Activated naive CD8-positive, alpha-beta T cell (primary cell): ENCODE data around the gene DDIT4.
"Not testable (repeated sequence)": the region's sequence is repeated elsewhere in the genome, so short reads cannot be mapped to it uniquely, and the experiment has no call there.

Experiments
- H3K27ac Mint-ChIP-seq: one replicate; pipeline ENCODE4 v1.8.0; 2021; ENCODE audit warnings: mixed read lengths
- H3K27me3 Mint-ChIP-seq: one replicate; pipeline ENCODE4 v1.8.0; 2021; ENCODE audit warnings: mixed read lengths
- H3K36me3 Mint-ChIP-seq: one replicate; pipeline ENCODE4 v1.8.0; 2021; ENCODE audit warnings: mixed read lengths
- H3K4me1 Mint-ChIP-seq: one replicate; pipeline ENCODE4 v1.8.0; 2021; ENCODE audit warnings: low read depth, mixed read lengths
- H3K4me3 Mint-ChIP-seq: one replicate; pipeline ENCODE4 v1.8.0; 2021; ENCODE audit warnings: mild to moderate bottlenecking, mixed read lengths
- H3K9me3 Mint-ChIP-seq: one replicate; pipeline ENCODE4 v1.8.0; 2021; ENCODE audit warnings: low read depth, mixed read lengths

DDIT4 gene

GRCh38 chr10:72242675-72243074, 31.0 kb upstream of the DDIT4 start:
- Mint-ChIP-seq H3K4me1 (peaks cover 69% of the 10 kb centered on the region), H3K27me3 (no peaks in the 10 kb centered on the region), H3K9me3 (no peaks in the 10 kb centered on the region), H3K36me3 (no peaks in the 10 kb centered on the region), H3K4me3 (peak overlapping the region; percentile 52), H3K27ac (peak overlapping the region; percentile 74)

GRCh38 chr10:72243822-72244437, 29.8 kb upstream of the DDIT4 start:
- no peaks in the 10 kb centered on the region for H3K27me3 Mint-ChIP-seq
- no peaks in the 10 kb centered on the region for H3K36me3 Mint-ChIP-seq
- peak overlapping the region; percentile 47 for H3K4me3 Mint-ChIP-seq
- H3K4me1 Mint-ChIP-seq = peaks cover 80% of the 10 kb centered on the region
- H3K27ac Mint-ChIP-seq = peak overlapping the region; percentile 90
- H3K9me3 Mint-ChIP-seq = no peaks in the 10 kb centered on the region

GRCh38 chr10:72244573-72245038, 29.1 kb upstream of the DDIT4 start:
- Mint-ChIP-seq H3K4me1 (peaks cover 79% of the 10 kb centered on the region), H3K4me3 (peak overlapping the region; percentile 47), H3K36me3 (no peaks in the 10 kb centered on the region), H3K27me3 (no peaks in the 10 kb centered on the region), H3K27ac (peak overlapping the region; percentile 90), H3K9me3 (no peaks in the 10 kb centered on the region)

GRCh38 chr10:72245949-72246525, 27.7 kb upstream of the DDIT4 start:
- Mint-ChIP-seq H3K27me3 (no peaks in the 10 kb centered on the region), H3K27ac (peak overlapping the region; percentile 84), H3K36me3 (no peaks in the 10 kb centered on the region), H3K9me3 (no peaks in the 10 kb centered on the region), H3K4me3 (no peak overlapping the region), H3K4me1 (peaks cover 83% of the 10 kb centered on the region)

GRCh38 chr10:72248468-72249151, 25.1 kb upstream of the DDIT4 start:
- Mint-ChIP-seq H3K9me3 (no peaks in the 10 kb centered on the region), H3K4me1 (peaks cover 81% of the 10 kb centered on the region), H3K4me3 (peak overlapping the region; percentile 81), H3K27me3 (no peaks in the 10 kb centered on the region), H3K36me3 (no peaks in the 10 kb centered on the region), H3K27ac (peak overlapping the region; percentile 94)

GRCh38 chr10:72249176-72249862, 24.4 kb upstream of the DDIT4 start:
- not testable (repeated sequence) for H3K36me3 Mint-ChIP-seq, H3K27me3 Mint-ChIP-seq, H3K9me3 Mint-ChIP-seq
- Mint-ChIP-seq H3K27ac (peak overlapping the region; percentile 94), H3K4me1 (peaks cover 76% of the 10 kb centered on the region), H3K4me3 (peak overlapping the region; percentile 81)

- H3K9me3 Mint-ChIP-seq = no peaks in the 10 kb centered on the region
- H3K4me1 Mint-ChIP-seq = peaks cover 76% of the 10 kb centered on the region
- H3K27me3 Mint-ChIP-seq = no peaks in the 10 kb centered on the region
- no peak overlapping the region for H3K4me3 Mint-ChIP-seq
- no peaks in the 10 kb centered on the region for H3K36me3 Mint-ChIP-seq
- peak overlapping the region; percentile 75 for H3K27ac Mint-ChIP-seq
Observed at GRCh38 chr10:72250666-72251065, 23.1 kb upstream of the DDIT4 start.

GRCh38 chr10:72251635-72252034, 22.1 kb upstream of the DDIT4 start:
- peak overlapping the region; percentile 27 for H3K4me3 Mint-ChIP-seq
- no peaks in the 10 kb centered on the region for H3K27me3 Mint-ChIP-seq
- peak overlapping the region; percentile 61 for H3K27ac Mint-ChIP-seq
- peaks cover 74% of the 10 kb centered on the region for H3K4me1 Mint-ChIP-seq
- H3K36me3 Mint-ChIP-seq = no peaks in the 10 kb centered on the region
- H3K9me3 Mint-ChIP-seq = no peaks in the 10 kb centered on the region

- Mint-ChIP-seq H3K27me3 (no peaks in the 10 kb centered on the region), H3K36me3 (no peaks in the 10 kb centered on the region), H3K9me3 (no peaks in the 10 kb centered on the region), H3K4me1 (peaks cover 73% of the 10 kb centered on the region), H3K27ac (peak overlapping the region; percentile 51), H3K4me3 (no peak overlapping the region)
Observed at GRCh38 chr10:72252972-72253371, 20.8 kb upstream of the DDIT4 start.

GRCh38 chr10:72253578-72253977, 20.1 kb upstream of the DDIT4 start:
- H3K4me1 Mint-ChIP-seq = peaks cover 71% of the 10 kb centered on the region
- peak overlapping the region; percentile 51 for H3K27ac Mint-ChIP-seq
- no peaks in the 10 kb centered on the region for H3K27me3 Mint-ChIP-seq
- no peak overlapping the region for H3K4me3 Mint-ChIP-seq
- H3K9me3 Mint-ChIP-seq = no peaks in the 10 kb centered on the region
- H3K36me3 Mint-ChIP-seq = no peaks in the 10 kb centered on the region

- no peaks in the 10 kb centered on the region for H3K9me3 Mint-ChIP-seq
- peak overlapping the region; percentile 61 for H3K4me3 Mint-ChIP-seq
- no peaks in the 10 kb centered on the region for H3K36me3 Mint-ChIP-seq
- peak overlapping the region; percentile 90 for H3K27ac Mint-ChIP-seq
- no peaks in the 10 kb centered on the region for H3K27me3 Mint-ChIP-seq
- H3K4me1 Mint-ChIP-seq = peaks cover 75% of the 10 kb centered on the region
Observed at GRCh38 chr10:72254813-72255568, 18.7 kb upstream of the DDIT4 start.

- Mint-ChIP-seq H3K9me3 (no peaks in the 10 kb centered on the region), H3K27me3 (no peaks in the 10 kb centered on the region), H3K4me1 (peaks cover 78% of the 10 kb centered on the region), H3K4me3 (peak overlapping the region; percentile 32), H3K27ac (peak overlapping the region; percentile 51), H3K36me3 (no peaks in the 10 kb centered on the region)
Observed at GRCh38 chr10:72255977-72256729, 17.6 kb upstream of the DDIT4 start.

GRCh38 chr10:72257051-72257892, 16.5 kb upstream of the DDIT4 start:
- H3K4me1 Mint-ChIP-seq = peaks cover 77% of the 10 kb centered on the region
- no peaks in the 10 kb centered on the region for H3K9me3 Mint-ChIP-seq
- H3K27ac Mint-ChIP-seq = peak overlapping the region; percentile 11
- peak overlapping the region; percentile 2 for H3K4me3 Mint-ChIP-seq
- no peaks in the 10 kb centered on the region for H3K27me3 Mint-ChIP-seq
- H3K36me3 Mint-ChIP-seq = no peaks in the 10 kb centered on the region
